Activated gamma-delta T cell treated with Interleukin-2 at 50 U/mL for 16 hours (primary cell): ENCODE results near the gene NKAIN2.

Source experiments
- DNase-seq: peaks from one replicate; pipeline ENCODE4 v3.0.0-alpha.2; 2020

NKAIN2 gene

GRCh38 chr6:124040655-124041054 lies 237.0 kb downstream of the NKAIN2 start:
- no peak for DNase-seq

GRCh38 chr6:124052120-124052519 lies 248.5 kb downstream of the NKAIN2 start:
- no peak for DNase-seq

DNA sequence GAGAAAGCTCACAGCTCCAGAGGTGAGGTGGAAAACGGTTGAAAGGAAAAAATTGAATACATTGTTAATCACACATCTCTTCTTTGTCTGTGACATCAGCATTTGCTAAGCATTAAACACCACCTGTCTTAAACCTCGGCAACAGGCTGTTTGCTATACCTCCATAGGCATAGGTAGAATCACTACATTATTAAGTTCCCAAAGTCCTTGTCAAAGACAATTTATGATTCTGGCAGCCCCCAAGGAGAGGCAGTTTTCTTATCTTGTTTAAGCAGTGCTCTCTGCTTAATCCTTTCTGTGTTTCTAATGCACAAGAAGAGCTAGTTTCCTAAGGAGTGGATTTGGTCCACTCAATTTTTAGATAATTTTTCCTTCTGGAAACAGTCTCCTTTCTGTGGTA lies 249.7 kb downstream of the NKAIN2 start:
- DNase-seq, result no peak

DNA sequence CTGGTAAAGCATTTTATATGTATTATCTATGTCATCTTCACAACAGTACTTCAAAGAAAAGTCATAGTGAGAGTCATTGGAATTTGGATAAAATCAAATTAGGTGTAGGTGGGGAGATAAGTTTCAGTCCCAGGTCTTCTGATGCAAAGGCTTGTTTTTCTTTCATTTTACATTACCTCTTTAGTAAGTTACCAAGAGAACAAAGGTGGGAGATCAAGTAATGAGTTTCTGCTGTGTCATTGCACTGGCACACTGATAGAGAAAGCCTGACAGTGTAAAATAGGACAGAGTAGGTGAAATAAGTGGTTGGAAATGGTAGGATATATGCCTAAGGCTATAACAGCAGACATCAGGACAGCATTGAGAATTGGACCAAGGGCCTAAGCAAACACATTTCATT lies 250.4 kb downstream of the NKAIN2 start:
- no peak for DNase-seq

GRCh38 chr6:124055395-124055794 lies 251.7 kb downstream of the NKAIN2 start:
- DNase-seq, result no peak

- no peak for DNase-seq
Observed at GRCh38 chr6:124055963-124056362, 252.3 kb downstream of the NKAIN2 start.

- no peak for DNase-seq
Observed at GRCh38 chr6:124056407-124057334, 253.0 kb downstream of the NKAIN2 start.

DNA sequence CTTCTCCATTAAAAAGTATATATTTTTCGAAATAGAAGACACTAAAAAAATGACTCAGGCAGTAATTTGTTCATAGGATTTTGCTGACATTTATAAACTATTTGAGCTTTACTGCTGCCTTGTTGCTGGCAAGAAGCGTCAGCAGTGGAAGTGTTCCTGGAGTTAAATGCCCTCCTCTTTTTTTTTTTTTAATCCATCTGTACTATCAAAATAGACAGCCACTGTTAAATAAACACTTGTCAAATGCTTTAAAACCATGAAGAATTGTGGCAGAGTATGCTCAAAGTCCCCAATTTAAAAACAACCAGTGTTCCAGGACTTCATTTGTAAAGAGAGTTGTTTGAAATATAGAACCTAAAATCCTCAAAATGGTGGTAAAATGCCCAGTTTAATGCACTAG lies 253.8 kb downstream of the NKAIN2 start:
- no peak for DNase-seq

- no peak for DNase-seq
Observed at GRCh38 chr6:124064317-124065113, 260.9 kb downstream of the NKAIN2 start.

DNA sequence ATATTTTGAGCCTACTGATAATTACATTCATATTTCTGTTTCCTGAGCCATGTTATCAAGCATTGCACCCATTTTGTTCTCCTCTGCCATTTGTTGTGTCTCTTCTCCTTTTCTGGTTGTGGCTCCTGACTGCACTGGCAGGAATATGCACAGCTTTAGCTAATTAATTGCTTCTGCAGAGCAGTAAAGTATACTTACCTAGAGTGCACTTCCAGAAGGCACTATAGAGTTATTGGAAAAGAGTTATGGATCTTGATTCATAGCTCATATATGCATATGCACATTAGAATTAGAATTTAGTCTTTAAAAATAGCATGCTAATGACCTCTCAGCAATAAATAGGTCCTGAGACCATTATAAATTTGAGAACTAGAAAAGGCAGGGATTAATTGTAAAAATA lies 262.6 kb downstream of the NKAIN2 start:
- DNase-seq, result no peak

DNA sequence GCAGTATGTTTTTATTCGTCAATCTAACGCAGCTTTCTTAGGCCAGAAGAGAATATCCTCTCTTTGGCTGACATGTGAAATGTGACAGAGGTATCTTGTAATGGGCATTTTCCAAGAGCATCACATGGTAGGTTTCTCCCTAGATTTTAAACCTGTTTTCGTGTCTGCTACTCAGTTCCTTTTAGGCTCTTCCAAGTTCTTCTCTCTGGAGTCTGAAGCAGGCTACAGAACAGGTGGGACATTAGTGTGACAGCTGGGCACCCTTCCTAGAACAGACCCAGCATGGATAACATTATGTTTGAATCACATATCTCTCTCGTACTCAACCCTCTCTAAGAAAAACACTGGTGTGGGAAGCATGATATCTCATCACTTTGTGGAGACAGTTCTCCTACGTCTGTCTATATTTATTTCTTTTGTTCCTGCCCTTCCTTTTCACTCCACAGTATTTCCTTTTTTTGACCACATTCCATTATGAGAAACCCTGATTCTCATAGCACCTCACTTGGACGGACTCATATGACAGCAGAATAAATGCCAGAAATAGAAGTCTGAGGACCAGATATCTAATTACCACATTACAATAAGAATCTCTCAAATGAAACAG lies 263.4 kb downstream of the NKAIN2 start:
- DNase-seq, result no peak

DNA sequence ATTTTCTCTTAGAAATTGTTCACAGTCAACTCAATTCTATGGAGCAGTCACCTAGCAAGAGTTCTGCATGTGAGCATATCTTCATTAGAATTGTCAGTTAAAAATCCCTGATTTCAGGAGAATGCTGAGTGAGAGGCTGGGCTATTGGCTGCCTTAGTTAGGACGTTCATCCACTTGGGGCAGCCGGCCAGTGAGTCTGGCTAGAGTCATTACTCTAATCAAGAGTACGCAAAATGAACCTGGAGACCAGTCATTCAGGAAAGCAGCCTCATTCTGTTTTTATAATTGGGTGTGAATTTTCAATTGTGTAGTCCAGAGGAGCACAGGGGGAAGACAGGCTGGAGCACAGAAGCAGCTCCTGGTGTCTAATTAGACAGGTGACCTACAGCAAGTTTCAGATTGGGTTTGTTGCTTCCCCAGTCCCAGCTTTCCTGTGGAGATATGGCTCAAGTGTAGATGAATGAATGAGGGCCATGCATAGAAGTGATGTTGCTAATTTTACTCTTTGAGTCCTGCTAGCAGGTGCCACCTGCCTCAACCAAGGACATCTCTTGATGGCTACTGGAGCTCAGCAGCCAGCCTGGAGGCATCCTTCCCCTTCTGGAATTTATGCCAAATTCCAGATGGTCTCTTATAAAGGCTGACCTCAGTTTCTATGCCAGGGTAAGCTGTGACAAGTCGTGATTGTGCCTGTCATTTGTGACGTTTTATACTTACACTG lies 265.7 kb downstream of the NKAIN2 start:
- DNase-seq, result no peak

DNA sequence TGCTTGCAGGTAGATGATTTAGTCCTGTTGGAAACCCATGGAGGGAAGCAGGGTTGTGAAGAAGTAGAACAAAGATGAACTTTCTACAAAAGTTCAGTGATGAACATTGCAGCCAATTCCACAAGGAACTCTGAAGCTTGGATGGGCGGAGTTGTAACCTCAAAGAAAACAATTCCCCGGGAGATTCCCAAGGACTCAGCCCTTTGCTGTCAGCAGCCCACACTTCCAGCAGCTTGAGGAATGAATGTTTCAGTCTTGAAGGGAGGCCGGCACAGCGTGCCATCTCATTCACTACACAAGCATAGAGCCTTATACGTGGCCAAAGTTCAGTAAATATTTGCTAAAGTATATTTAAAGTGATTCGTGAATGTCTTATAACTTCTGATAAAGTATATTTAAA lies 269.4 kb downstream of the NKAIN2 start:
- no peak for DNase-seq

- DNase-seq, result no peak
Observed at GRCh38 chr6:124073820-124074587, 270.3 kb downstream of the NKAIN2 start.

- DNase-seq, result no peak
Observed at GRCh38 chr6:124074606-124075005, 270.9 kb downstream of the NKAIN2 start.

DNA sequence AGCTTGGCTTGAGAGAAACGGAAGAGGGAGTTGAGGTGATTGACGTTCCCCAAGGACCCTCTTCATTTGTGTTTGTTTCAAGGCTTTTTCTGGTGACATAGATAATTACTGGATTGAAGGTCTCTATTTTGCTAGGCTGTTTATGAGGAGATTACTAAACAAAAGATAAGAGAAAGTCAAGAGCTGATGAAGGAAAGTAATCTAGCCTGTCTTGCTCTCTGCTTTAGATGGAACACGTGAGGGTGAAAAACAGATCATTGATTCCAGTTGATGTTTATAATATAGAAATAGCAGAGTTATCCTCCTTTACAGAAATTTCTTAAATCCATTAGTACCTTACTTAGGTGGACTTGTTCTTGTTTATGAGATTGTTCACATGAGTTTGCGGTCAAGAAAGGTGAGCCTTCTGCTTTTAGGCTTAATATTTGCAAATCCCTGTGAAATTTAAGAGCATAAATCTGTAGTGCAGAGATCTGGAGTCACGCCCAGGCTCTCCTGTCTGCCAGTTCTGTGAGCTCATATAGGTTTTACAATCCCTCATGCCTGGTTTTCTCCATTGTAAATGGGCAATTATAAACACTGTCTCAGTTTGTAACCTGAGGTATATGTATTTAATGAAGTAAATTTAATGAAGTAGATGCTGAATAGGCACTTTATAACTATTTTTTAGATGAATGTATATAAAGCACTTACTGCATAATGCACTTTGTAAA lies 272.8 kb downstream of the NKAIN2 start:
- no peak for DNase-seq

DNA sequence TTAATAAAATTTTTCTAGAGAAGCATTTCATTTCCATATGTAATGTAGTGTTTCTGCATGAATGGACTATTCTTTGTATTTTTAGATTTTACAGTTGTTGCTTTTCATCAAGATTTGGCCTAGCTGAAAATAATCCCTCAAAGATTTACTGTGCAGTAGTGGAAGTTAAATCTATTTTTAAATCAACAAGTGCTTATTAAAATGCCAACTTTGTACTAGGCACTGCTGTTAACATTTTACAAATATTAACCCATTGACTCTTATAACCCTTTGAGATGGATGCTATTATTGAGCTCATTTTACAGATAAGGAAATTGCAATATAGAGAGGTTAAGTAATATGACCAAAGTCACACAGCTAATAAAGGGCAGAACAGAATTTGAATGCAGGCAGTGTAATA lies 274.5 kb downstream of the NKAIN2 start:
- no peak for DNase-seq

GRCh38 chr6:124080483-124080882 lies 276.8 kb downstream of the NKAIN2 start:
- DNase-seq, result no peak

- no peak for DNase-seq
Observed at GRCh38 chr6:124090491-124090890, 286.8 kb downstream of the NKAIN2 start.

DNA sequence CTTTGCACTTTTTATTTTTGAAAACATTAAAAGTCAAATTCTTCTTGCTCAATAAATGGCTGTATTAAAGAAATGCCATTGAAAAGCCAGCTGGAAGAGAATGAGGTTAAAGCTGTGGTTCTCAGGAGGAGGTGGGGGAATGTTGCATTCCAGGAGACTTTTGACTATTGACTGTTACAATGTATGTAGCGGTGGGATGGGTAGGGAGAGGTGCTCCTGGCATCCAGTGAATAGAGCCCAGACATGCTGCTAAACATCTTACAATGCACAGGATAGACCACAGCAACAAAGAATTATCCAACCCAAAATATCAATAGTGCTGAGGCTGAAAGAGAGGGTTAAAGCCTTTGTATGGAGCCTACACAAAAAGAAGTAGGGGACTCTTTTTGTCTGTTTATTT lies 295.9 kb downstream of the NKAIN2 start:
- DNase-seq, result no peak

DNA sequence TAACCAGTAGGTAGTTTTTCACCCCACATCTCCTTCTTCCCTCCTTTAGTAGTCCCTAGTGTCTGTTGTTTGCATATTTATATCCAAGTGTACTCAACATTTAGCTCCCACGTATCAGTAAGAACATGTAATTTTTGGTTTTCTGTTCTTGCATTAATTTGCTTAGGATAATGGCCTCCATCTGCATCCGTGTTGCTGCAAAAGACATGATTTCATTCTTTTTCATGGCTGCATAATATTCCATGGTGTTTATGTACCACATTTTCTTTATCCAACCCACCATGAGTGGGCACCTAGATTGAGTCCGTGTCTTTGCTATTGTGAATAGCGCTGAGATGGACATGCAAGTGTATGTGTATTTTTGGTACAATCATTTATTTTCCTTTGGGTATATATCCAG lies 306.8 kb downstream of the NKAIN2 start:
- DNase-seq, result no peak

DNA sequence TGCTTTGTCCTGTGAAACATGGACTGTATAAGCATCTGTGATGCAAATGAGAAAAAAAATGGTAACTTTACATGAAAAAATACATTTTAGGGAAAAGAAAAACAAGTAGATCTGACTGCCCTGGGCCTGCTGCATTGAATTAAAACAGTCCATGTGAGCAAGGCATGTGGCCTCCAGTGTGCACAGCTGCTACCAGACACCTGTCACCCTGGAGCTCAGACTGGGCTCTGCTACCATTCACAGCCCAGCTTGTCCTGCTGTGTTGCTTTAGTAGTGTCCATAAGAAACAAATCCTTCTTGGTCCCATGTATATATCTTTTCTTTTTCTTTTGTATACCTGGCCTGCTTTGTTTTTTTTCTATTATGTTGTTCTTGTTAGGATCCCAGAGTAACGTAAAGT lies 315.9 kb downstream of the NKAIN2 start:
- no peak for DNase-seq
